ENCODE data around the gene PDE6A. TPM values are rescaled to one million over a fixed set of nuclear protein-coding genes. Genes with fewer than 3 reads are reported as not detected.

Gene PDE6A
- total and polyA plus RNA-seq, 2 experiments from 2014 or later, result not detected

- in situ Hi-C loops (cut with MboI), result no loop called here
- Histone ChIP-seq H2AFZ (no peak overlapping the region), H3F3A (ENCODE audit: insufficient read depth) (no peaks in the 10 kb centered on the region), H3K27me3 (replicated peaks; ENCODE audit: insufficient read depth) (peaks cover 17% of the 10 kb centered on the region; the same call in 1 of the 2 replicates), H3K4me1 (ENCODE audit: insufficient read depth) (no peaks in the 10 kb centered on the region), H3K79me2 (ENCODE audit: insufficient read depth) (no peaks in the 10 kb centered on the region), H4K20me1 (ENCODE audit: insufficient read depth) (no peaks in the 10 kb centered on the region), H3K27ac (no peak overlapping the region), H3K4me2 (ENCODE audit: unreplicated experiment) (no peak overlapping the region), H3K4me3 (no peak overlapping the region), H3K9ac (no peak overlapping the region), H3K9me3 (ENCODE audit: low read depth) (no peaks in the 10 kb centered on the region), H3K36me3 (ENCODE audit: low read depth) (no peaks in the 10 kb centered on the region), H3K9me2 (ENCODE audit: insufficient read depth) (no peaks in the 10 kb centered on the region)
- 79 to 80% methylated on average over 2 of the region's 2 CpGs for whole genome bisulfite sequencing, 2 experiments (ENCODE audit: low coverage in 1 of 2, low lambda C conversion rate in 2 of 2, missing lambda C conversion rate in 2 of 2)
- no peak for DNase-seq
- TF ChIP-seq EZH2phosphoT487 (IDR thresholded peaks at IDR 0.05; ENCODE audit: insufficient read depth, low read depth) (no peak), EZH2 (IDR thresholded peaks at IDR 0.05; ENCODE audit: insufficient read depth, poor library complexity, severe bottlenecking) (no peak)
Measured at GRCh38 chr5:149901511-149901910, 43.1 kb downstream of the PDE6A start.

GRCh38 chr5:149900390-149900789 lies 44.2 kb downstream of the PDE6A start:
- Histone ChIP-seq H3K79me2 (ENCODE audit: insufficient read depth) (no peaks in the 10 kb centered on the region), H3K27ac (no peak overlapping the region), H3K4me1 (ENCODE audit: insufficient read depth) (peaks cover 6% of the 10 kb centered on the region; the same call in 1 of the 2 replicates), H2AFZ (no peak overlapping the region), H3K4me2 (ENCODE audit: unreplicated experiment) (no peak overlapping the region), H4K20me1 (ENCODE audit: insufficient read depth) (no peaks in the 10 kb centered on the region), H3K4me3 (no peak overlapping the region), H3K27me3 (replicated peaks; ENCODE audit: insufficient read depth) (peaks cover 17% of the 10 kb centered on the region; the same call in 1 of the 2 replicates), H3K9me3 (ENCODE audit: low read depth) (no peaks in the 10 kb centered on the region), H3K9ac (no peak overlapping the region), H3F3A (ENCODE audit: insufficient read depth) (no peaks in the 10 kb centered on the region), H3K9me2 (ENCODE audit: insufficient read depth) (no peaks in the 10 kb centered on the region), H3K36me3 (ENCODE audit: low read depth) (no peaks in the 10 kb centered on the region)
- in situ Hi-C loops (cut with MboI), result no loop called here
- 45 to 58% methylated on average over 2 of the region's 2 CpGs for WGBS, 2 experiments (ENCODE audit: low coverage in 1 of 2, low lambda C conversion rate in 2 of 2, missing lambda C conversion rate in 2 of 2)
- no peak for DNase-seq
- no peak for TF ChIP-seq EZH2 (IDR thresholded peaks at IDR 0.05; ENCODE audit: insufficient read depth, poor library complexity, severe bottlenecking)
- no peak for TF ChIP-seq EZH2phosphoT487 (IDR thresholded peaks at IDR 0.05; ENCODE audit: insufficient read depth, low read depth)

- Histone ChIP-seq H3K9ac (no peak overlapping the region), H3K4me2 (ENCODE audit: unreplicated experiment) (no peak overlapping the region), H3K9me2 (ENCODE audit: insufficient read depth) (no peaks in the 10 kb centered on the region), H3K27me3 (replicated peaks; ENCODE audit: insufficient read depth) (peaks cover 4% of the 10 kb centered on the region; the same call in 1 of the 2 replicates), H3K79me2 (ENCODE audit: insufficient read depth) (no peaks in the 10 kb centered on the region), H4K20me1 (ENCODE audit: insufficient read depth) (no peaks in the 10 kb centered on the region), H3F3A (ENCODE audit: insufficient read depth) (no peaks in the 10 kb centered on the region), H3K27ac (no peak overlapping the region), H3K9me3 (ENCODE audit: low read depth) (no peaks in the 10 kb centered on the region), H2AFZ (no peak overlapping the region), H3K4me3 (no peak overlapping the region), H3K36me3 (ENCODE audit: low read depth) (no peaks in the 10 kb centered on the region), H3K4me1 (ENCODE audit: insufficient read depth) (peaks cover 6% of the 10 kb centered on the region; the same call in 1 of the 2 replicates)
- no peak for DNase-seq
- in situ Hi-C loops (cut with MboI), result no loop called here
- no peak for TF ChIP-seq EZH2 (IDR thresholded peaks at IDR 0.05; ENCODE audit: insufficient read depth, poor library complexity, severe bottlenecking)
- TF ChIP-seq EZH2phosphoT487 (IDR thresholded peaks at IDR 0.05; ENCODE audit: insufficient read depth, low read depth), result no peak
- 96 to 100% methylated on average over 1 of the region's 1 CpG for WGBS, 2 experiments (ENCODE audit: low coverage in 1 of 2, low lambda C conversion rate in 2 of 2, missing lambda C conversion rate in 2 of 2)
Measured at GRCh38 chr5:149898811-149899210, 45.8 kb downstream of the PDE6A start.

- Histone ChIP-seq H3K79me2 (ENCODE audit: insufficient read depth) (no peaks in the 10 kb centered on the region), H3K9ac (no peak overlapping the region), H3F3A (ENCODE audit: insufficient read depth) (no peaks in the 10 kb centered on the region), H3K9me2 (ENCODE audit: insufficient read depth) (no peaks in the 10 kb centered on the region), H3K4me1 (ENCODE audit: insufficient read depth) (peaks cover 6% of the 10 kb centered on the region; the same call in 1 of the 2 replicates), H3K27ac (no peak overlapping the region), H3K9me3 (ENCODE audit: low read depth) (no peaks in the 10 kb centered on the region), H2AFZ (no peak overlapping the region), H3K27me3 (replicated peaks; ENCODE audit: insufficient read depth) (peaks cover 9% of the 10 kb centered on the region; the same call in 1 of the 2 replicates), H3K4me3 (no peak overlapping the region), H4K20me1 (ENCODE audit: insufficient read depth) (no peaks in the 10 kb centered on the region), H3K4me2 (ENCODE audit: unreplicated experiment) (no peak overlapping the region), H3K36me3 (ENCODE audit: low read depth) (no peaks in the 10 kb centered on the region)
- DNase-seq, result peak; percentile 43
- WGBS, 2 experiments (ENCODE audit: low coverage in 1 of 2, low lambda C conversion rate in 2 of 2, missing lambda C conversion rate in 2 of 2), result 43 to 47% methylated on average over 7 of the region's 7 CpGs
- in situ Hi-C loops (cut with MboI), result no loop called here
- TF ChIP-seq EZH2 (IDR thresholded peaks at IDR 0.05; ENCODE audit: insufficient read depth, poor library complexity, severe bottlenecking), result no peak
- TF ChIP-seq EZH2phosphoT487 (IDR thresholded peaks at IDR 0.05; ENCODE audit: insufficient read depth, low read depth), result no peak
Measured at GRCh38 chr5:149895416-149896345, 48.9 kb downstream of the PDE6A start.
